Fibroblast of villous mesenchyme (primary cell): ENCODE results near the gene CLSTN1. TPM values are rescaled to one million over a fixed set of nuclear protein-coding genes. Genes with fewer than 3 reads are reported as not detected.

Source experiments
- DNase-seq: peaks from one replicate; pipeline ENCODE4 v3.0.0-alpha.2; 2010; ENCODE audit warnings: low read depth
- H3K4me3 ChIP-seq: 2 replicates; pipeline ENCODE4 v1.5.1; 2011; ENCODE audit warnings: low read depth, mild to moderate bottlenecking, low read length
- total RNA-seq: library from RNA; depleted of rRNA; stranded (reverse); fragments of >200 nt; gene quantifications from 2 replicates; pipeline ENCODE4 v1.2.3, GENCODE V29; 2012
- TF ChIP-seq, protein P1 (sequence below): IDR thresholded peaks from 2 replicates; pipeline ENCODE4 v1.5.1; 2012; ENCODE audit warnings: low read depth, mild to moderate bottlenecking, low read length; ENCODE audit not compliant: insufficient read depth

Gene CLSTN1
- total RNA-seq, 1 donor: 126 TPM

GRCh38 chr1:9860887-9861286, 37.1 kb upstream of the CLSTN1 start:
- H3K4me3 ChIP-seq: no peak overlapping the region
- TF ChIP-seq, protein P1, sequence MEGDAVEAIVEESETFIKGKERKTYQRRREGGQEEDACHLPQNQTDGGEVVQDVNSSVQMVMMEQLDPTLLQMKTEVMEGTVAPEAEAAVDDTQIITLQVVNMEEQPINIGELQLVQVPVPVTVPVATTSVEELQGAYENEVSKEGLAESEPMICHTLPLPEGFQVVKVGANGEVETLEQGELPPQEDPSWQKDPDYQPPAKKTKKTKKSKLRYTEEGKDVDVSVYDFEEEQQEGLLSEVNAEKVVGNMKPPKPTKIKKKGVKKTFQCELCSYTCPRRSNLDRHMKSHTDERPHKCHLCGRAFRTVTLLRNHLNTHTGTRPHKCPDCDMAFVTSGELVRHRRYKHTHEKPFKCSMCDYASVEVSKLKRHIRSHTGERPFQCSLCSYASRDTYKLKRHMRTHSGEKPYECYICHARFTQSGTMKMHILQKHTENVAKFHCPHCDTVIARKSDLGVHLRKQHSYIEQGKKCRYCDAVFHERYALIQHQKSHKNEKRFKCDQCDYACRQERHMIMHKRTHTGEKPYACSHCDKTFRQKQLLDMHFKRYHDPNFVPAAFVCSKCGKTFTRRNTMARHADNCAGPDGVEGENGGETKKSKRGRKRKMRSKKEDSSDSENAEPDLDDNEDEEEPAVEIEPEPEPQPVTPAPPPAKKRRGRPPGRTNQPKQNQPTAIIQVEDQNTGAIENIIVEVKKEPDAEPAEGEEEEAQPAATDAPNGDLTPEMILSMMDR: no peak
- DNase-seq: no peak

DNA sequence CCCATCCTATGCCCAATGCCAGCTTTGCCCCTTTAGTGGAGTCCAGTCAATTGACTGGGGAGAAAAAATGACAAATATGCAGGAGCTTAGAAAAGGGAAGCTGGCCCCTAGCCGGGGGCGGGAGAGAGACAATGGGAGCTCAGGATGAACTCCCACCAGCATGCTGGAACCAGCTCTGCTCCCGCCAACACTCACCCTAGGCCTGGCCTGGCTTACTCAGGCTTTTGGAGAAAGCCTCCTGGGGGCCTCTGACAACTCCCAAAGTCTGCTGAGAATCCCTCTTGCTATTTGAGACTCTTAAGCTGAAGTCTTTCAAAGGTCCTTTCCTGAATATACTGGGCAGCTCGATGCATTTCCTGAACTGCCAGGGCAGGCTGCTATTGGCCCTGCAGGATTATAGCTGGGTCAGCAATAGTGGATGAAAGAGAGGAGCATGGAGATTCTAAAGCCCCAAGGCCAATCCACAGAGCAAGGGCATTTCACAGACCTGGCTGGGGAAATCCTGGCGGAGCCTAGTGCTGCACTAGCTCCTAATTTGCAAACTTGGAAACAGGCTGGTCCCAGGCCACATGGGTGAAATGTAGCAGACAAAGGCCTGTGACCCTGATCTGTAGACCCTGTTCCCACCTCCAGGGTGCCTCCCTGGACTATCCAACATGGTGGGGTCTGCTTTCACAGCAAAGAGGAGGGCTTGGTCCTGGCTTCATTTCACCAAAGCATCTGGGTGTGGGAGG, 35.7 kb upstream of the CLSTN1 start:
- no peak overlapping the region for H3K4me3 ChIP-seq
- TF ChIP-seq, protein P1: no peak
- no peak for DNase-seq

DNA sequence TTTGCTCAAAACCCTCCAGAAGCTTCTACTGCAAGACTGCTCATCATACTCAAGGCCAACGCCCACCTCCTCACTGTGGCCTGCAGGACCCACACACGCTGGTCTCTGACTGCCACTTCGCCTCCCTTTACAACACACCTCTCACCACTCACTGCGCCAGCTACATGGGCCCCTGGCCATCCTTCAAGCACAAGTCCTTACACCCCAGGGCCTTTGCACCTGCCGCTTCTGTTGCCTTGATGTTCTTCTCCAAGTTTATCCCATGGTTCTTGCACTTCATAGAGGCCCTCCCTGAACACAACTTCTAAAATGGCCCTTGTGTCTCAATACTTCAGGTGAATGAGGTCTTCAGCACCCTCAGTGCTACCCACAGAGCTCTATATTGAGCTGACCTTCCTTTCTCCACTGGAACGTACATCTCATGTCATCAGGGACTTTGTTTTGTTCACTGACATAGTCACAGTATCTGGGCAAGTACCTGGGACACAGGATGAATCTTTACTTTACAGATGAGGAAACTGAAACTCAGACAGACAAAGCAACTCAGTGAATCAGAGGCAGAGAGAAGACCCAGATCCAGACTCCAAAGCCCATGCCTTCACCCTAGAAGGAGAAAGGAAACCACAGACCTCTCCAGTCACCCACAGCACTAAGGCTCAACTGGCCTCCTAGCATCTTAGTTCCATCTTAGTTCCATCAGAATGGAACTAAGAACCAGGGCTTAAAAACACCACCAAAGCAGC, 34.7 kb upstream of the CLSTN1 start:
- H3K4me3 ChIP-seq: no peak overlapping the region
- TF ChIP-seq, protein P1: no peak

DNA sequence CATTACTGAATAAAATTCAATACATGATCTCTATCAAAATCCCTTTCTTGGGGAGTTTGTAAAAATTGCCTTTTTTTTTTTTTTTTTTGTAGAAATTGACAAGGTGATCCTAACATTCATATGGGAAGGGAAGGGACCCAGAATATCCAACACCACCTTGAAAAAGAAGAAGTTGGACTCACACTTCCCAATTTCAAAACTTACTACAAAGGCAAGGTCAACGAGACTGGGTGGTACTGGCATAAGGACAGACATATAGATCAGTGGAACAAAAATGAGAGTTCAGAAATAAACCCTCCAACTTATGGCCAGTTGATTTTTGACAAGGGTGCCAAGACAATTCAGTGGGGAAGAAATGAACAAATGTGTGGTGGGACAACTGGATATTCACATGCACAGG, 31.4 kb upstream of the CLSTN1 start:
- DNase-seq: no peak
- TF ChIP-seq, protein P1: no peak
- no peak overlapping the region for H3K4me3 ChIP-seq

More for the DNA sequence above, 34.7 kb upstream of the CLSTN1 start:
- DNase-seq: no peak

GRCh38 chr1:9853249-9853595, 29.5 kb upstream of the CLSTN1 start:
- DNase-seq: no peak
- no peak overlapping the region for H3K4me3 ChIP-seq
- TF ChIP-seq, protein P1: no peak

DNA sequence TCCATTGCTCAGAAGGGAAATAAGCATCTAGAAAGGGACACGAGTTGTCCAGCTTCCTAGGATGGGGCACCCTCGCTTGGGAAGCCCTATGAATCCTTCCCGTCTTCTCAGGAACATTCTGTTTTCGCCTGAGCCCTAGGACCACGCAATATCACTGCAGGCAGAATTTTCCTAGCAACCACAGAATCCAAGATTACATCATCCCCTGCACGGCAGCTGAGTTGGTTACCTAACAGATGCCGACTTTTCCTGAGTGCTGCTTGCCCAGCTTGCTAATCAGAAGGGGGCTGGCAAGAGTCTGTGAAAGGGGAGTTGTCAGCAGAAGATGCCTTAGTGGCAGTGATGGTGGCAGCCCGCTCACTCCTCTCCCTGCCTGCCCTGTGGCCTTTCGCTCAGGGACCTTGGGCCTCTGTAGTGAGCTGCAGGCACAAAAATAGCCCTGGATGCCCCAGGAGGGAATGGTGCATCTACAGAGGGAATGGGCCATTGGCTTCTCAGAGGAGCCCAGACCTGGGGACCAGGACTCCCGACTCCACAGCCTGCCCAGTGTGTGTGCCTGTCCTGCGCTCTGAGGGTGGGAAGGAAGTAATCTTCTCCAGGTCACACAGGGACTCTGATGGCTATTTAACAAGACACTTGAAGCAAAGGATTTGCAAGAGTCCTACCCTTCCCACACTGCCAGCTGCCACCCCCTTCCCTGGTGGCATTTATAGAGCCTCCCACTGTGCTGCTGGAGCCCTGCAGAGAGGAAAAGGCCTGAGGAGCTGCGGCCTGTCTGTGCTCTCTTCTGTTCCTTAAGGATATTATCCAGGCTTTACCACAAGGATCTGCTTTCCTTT, 28.9 kb upstream of the CLSTN1 start:
- H3K4me3 ChIP-seq: no peak overlapping the region
- DNase-seq: peak; percentile 87
- TF ChIP-seq, protein P1: no peak
